HepG2 (cell line): ENCODE measurements around the gene USP5. TPM values are rescaled to one million over a fixed set of nuclear protein-coding genes. Genes with fewer than 3 reads are reported as not detected.

Experiments used
- ATAC-seq: fragments of 200-7000 bp; cut with Tn5 transposase; 3 replicates; pipeline ENCODE4 v1.9.1; 2020; ENCODE audit warnings: mild to moderate bottlenecking, moderate library complexity
- BruUV-seq: library from RNA; stranded (reverse); fragments of 400-500 nt; replicated peaks from 2 replicates; lab custom pipeline; 2021; lab: Mats Ljungman, UMichigan
- CTCF ChIA-PET: fragments of 300-600 bp; formaldehyde crosslinking; extraction: SDS; loops from one replicate; lab custom pipeline; 2021; ENCODE audit warnings: low total read pairs, inconsistent platforms, low intra/inter-chr PET ratio; lab: Yijun Ruan, JAX
- POLR2A ChIA-PET: fragments of 350-600 bp; sonication (Branson Sonifier 250); formaldehyde crosslinking; loops from one replicate; lab custom pipeline; 2020; ENCODE audit warnings: antibody characterized with exemption, inconsistent platforms; lab: Yijun Ruan, JAX
- DNase-seq: peaks from one replicate; pipeline ENCODE4 v3.0.0-alpha.2; 2015; ENCODE audit warnings: low spot score
- FAIRE-seq: peaks from 3 replicates; lab custom pipeline; 2011; peaks lifted over from hg19 to GRCh38; lab: Jason Lieb, UNC
- H2AFZ ChIP-seq: one replicate; pipeline ENCODE4 v1.6.1; 2011; ENCODE audit warnings: low read length, inconsistent platforms
- H3K27ac ChIP-seq: fragments of 300-600 bp; 3 replicates; pipeline ENCODE4 v1.8.0; 2011; ENCODE audit warnings: mixed run types, mild to moderate bottlenecking, mixed read lengths, low read length, inconsistent platforms; ENCODE audit not compliant: insufficient read depth; ENCODE audit errors: extremely low read length
- H3K27me3 ChIP-seq, 2 experiments: fragments of 200-600 bp in 1 of 2; 2 replicates in 1 of 2; 3 replicates in 1 of 2; pipeline versions ENCODE4 v1.6.0 to v1.8.0; 2011; ENCODE audit warnings: low read length in 2 of 2, mild to moderate bottlenecking in 2 of 2, moderate library complexity in 2 of 2, inconsistent platforms in 1 of 2; ENCODE audit not compliant: insufficient read depth in 2 of 2, control insufficient read depth in 1 of 2
- H3K36me3 ChIP-seq, 2 experiments: fragments of 200-600 bp in 1 of 2; replicated peaks in 1 of 2; 2 replicates in 1 of 2; 3 replicates in 1 of 2; pipeline versions ENCODE4 v1.5.1 to v1.8.0; 2011; ENCODE audit warnings: low read length in 2 of 2, inconsistent platforms in 1 of 2; ENCODE audit not compliant: insufficient read depth in 2 of 2, control insufficient read depth in 1 of 2
- H3K4me1 ChIP-seq: 2 replicates; pipeline ENCODE4 v1.5.1; 2012; ENCODE audit warnings: low read length, inconsistent platforms; ENCODE audit not compliant: insufficient read depth
- H3K4me2 ChIP-seq: 2 replicates; pipeline ENCODE4 v1.6.0; 2011; ENCODE audit warnings: low read depth, low read length, inconsistent platforms
- H3K4me3 ChIP-seq, 3 experiments: fragments of 200-600 bp in 1 of 3; sonication (generic), shearing (Covaris generic) in 1 of 3; replicated peaks in 1 of 3; 2 replicates each; pipeline ENCODE4 v1.5.1; 2011 to 2016; ENCODE audit warnings: low read length in 3 of 3, inconsistent platforms in 2 of 3, low read depth in 2 of 3, mild to moderate bottlenecking in 2 of 3, control low read depth in 1 of 3, mixed read lengths in 1 of 3; ENCODE audit not compliant: insufficient read depth in 1 of 3
- H3K79me2 ChIP-seq: one replicate; pipeline ENCODE4 v1.6.1; 2011; ENCODE audit warnings: low read length, inconsistent platforms; ENCODE audit not compliant: insufficient read depth
- H3K9ac ChIP-seq: 2 replicates; pipeline ENCODE4 v1.6.0; 2011; ENCODE audit warnings: mild to moderate bottlenecking, low read depth, low read length, inconsistent platforms; ENCODE audit not compliant: insufficient read depth
- H3K9me3 ChIP-seq: 2 replicates; pipeline ENCODE4 v1.5.1; 2012; ENCODE audit warnings: mild to moderate bottlenecking, low read length
- H4K20me1 ChIP-seq: 2 replicates; pipeline ENCODE4 v1.6.0; 2011; ENCODE audit warnings: inconsistent platforms, mild to moderate bottlenecking, low read length, moderate library complexity; ENCODE audit not compliant: insufficient read depth
- AHR ChIP-seq: IDR thresholded peaks from 2 replicates; pipeline ENCODE4 v1.6.1; 2018; ENCODE audit warnings: missing genetic modification reagents, missing compliant biosample characterization
- ELF3 ChIP-seq: IDR thresholded peaks from 2 replicates; pipeline ENCODE4 v1.6.1; 2016; ENCODE audit warnings: missing genetic modification reagents, missing compliant biosample characterization
- GATAD2A ChIP-seq: IDR thresholded peaks from 2 replicates; pipeline ENCODE4 v1.6.1; 2016
- SP5 ChIP-seq: IDR thresholded peaks from 2 replicates; pipeline ENCODE4 v1.6.1; 2016; ENCODE audit warnings: low read depth, borderline replicate concordance
- ZNF709 ChIP-seq: sonication (generic); formaldehyde crosslinking; IDR thresholded peaks from 2 replicates; pipeline ENCODE4 v1.5.0; 2020; ENCODE audit warnings: mild to moderate bottlenecking, missing genetic modification reagents
- WGBS: methylation state at CpG from one replicate; pipeline ENCODE4 v1.1.6; 2017; ENCODE audit warnings: low lambda C conversion rate; 5-methylcytosine and 5-hydroxymethylcytosine counted together
- in situ Hi-C: cut with HindIII; loops from 2 replicates; pipeline ENCODE4 v1.10.0; 2017; ENCODE audit warnings: low pct_unique_long_range_greater_than_20kb; ENCODE audit not compliant: extremely low pct_ligation_motif_present
- intact Hi-C: fragments of 100-400 bp; cut with micrococcal nuclease; formaldehyde crosslinking; loops from one replicate; pipeline ENCODE4 v1.10.0; 2022; ENCODE audit not compliant: unreplicated experiment
- polyA plus RNA-seq, 8 experiments: library from polyadenylated mRNA; depleted of rRNA in 3 of 8; stranded (reverse) in 7 of 8; unstranded in 1 of 8; fragments of >200 nt; fragmentation: Illumina TruSeq in 4 of 8; extraction: Trizol in 4 of 8; gene quantifications; 2 replicates each; pipeline versions ENCODE4 v1.2.1 to v1.2.3, GENCODE V29; 2011 to 2016; ENCODE audit warnings: low read depth in 4 of 8, missing spikeins in 1 of 8, mixed read lengths in 1 of 8; ENCODE audit not compliant: insufficient read depth in 1 of 8
- total RNA-seq, 5 experiments: library from RNA; depleted of rRNA; stranded (reverse); fragments of >200 nt; fragmentation: Illumina TruSeq; extraction: Trizol; gene quantifications; 2 replicates each; pipeline ENCODE4 v1.2.3, GENCODE V29; 2016; ENCODE audit warnings: low read depth in 1 of 5
- TF ChIP-seq, protein P1 (sequence below): sonication (generic); formaldehyde crosslinking; conservative IDR thresholded peaks from 2 replicates; pipeline ENCODE4 v1.5.0; 2020; ENCODE audit warnings: missing genetic modification reagents
- TF ChIP-seq, protein P2 (sequence below): sonication (generic); formaldehyde crosslinking; IDR thresholded peaks from 2 replicates; pipeline ENCODE4 v1.4.0; 2020; ENCODE audit warnings: missing genetic modification reagents
- TF ChIP-seq, protein P3 (sequence below): sonication (generic); formaldehyde crosslinking; IDR thresholded peaks from one replicate; pipeline ENCODE4 v1.5.1; 2020; ENCODE audit warnings: mild to moderate bottlenecking, missing genetic modification reagents; ENCODE audit errors: not compliant biosample characterization
- TF ChIP-seq, protein P4 (sequence below): sonication (generic); formaldehyde crosslinking; IDR thresholded peaks from 2 replicates; pipeline ENCODE4 v1.8.0; 2022; ENCODE audit warnings: mild to moderate bottlenecking, missing genetic modification reagents, moderate library complexity

The USP5 gene
- total and polyA plus RNA-seq, 2 of the 13 experiments (the other 11 are each of a cell fraction or from before 2014, with no cell fraction given) = 39.6 to 56.0 TPM

DNA sequence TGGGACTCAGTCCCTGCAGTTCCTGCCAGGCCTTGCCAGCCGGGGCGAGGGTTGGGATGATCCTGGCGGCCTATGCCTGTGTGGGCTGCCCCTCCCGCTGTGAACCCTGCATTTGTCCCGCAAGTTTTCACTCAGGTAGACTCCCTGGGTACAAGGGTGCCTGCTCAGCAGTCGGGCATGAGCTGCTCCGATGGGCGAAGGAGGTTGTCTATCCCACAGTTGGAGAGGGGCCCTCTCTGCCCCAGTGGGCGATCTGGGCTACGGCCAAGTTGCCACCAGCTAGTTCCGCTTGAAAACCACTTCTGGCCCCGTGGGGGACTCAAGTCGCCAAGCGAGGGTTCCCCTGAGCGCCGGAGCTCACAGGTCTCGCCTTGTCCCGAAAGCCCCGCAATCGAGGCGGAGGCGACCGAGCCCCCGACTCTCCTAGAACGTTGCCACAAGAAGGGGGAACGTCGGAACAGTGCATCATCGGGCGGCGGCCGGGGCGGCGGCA, 15.0 kb downstream of the USP5 start:
- no peak for DNase-seq
- Histone ChIP-seq H3K36me3 (peaks cover 18 to 39% of the 10 kb centered on the region in 2 experiments), H3K27ac (no peak overlapping the region), H3K9ac (peak overlapping the region; percentile 69), H4K20me1 (peaks cover 41% of the 10 kb centered on the region), H3K4me1 (peaks cover 43% of the 10 kb centered on the region), H3K9me3 (no peaks in the 10 kb centered on the region), H2AFZ (no peak overlapping the region), H3K27me3 (no peaks in the 10 kb centered on the region; a peak in 1 of 5 replicates), H3K4me3 (peak overlapping the region; percentile 59 to 92 (median 88); a peak in 5 of 6 replicates), H3K4me2 (peak overlapping the region; percentile 98), H3K79me2 (peaks cover 29% of the 10 kb centered on the region)
- ChIA-PET CTCF (no interaction called here), POLR2A (interaction anchor here (0.9 to 6.0 kb wide), 12 partner anchors 10 to 178 kb away, joined by 3 to 132 read pairs (median 6); partner anchors contain the start of genes C12orf57, CDCA3, MLF2 and RNU7-1)
- intact Hi-C loops (no loop called here), in situ Hi-C loops (no loop called here)
- ATAC-seq = peak; percentile 10
- no peak for FAIRE-seq
- WGBS = no CpG with 5 or more reads among the region's 33 CpGs
- BruUV-seq = no TSS peak
- TF ChIP-seq, protein P1, sequence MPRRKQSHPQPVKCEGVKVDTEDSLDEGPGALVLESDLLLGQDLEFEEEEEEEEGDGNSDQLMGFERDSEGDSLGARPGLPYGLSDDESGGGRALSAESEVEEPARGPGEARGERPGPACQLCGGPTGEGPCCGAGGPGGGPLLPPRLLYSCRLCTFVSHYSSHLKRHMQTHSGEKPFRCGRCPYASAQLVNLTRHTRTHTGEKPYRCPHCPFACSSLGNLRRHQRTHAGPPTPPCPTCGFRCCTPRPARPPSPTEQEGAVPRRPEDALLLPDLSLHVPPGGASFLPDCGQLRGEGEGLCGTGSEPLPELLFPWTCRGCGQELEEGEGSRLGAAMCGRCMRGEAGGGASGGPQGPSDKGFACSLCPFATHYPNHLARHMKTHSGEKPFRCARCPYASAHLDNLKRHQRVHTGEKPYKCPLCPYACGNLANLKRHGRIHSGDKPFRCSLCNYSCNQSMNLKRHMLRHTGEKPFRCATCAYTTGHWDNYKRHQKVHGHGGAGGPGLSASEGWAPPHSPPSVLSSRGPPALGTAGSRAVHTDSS (CRISPR knock-in tag) = 0 out of 2 replicates have a peak, but pooled peaks have one; percentile 22
- TF ChIP-seq, protein P2, sequence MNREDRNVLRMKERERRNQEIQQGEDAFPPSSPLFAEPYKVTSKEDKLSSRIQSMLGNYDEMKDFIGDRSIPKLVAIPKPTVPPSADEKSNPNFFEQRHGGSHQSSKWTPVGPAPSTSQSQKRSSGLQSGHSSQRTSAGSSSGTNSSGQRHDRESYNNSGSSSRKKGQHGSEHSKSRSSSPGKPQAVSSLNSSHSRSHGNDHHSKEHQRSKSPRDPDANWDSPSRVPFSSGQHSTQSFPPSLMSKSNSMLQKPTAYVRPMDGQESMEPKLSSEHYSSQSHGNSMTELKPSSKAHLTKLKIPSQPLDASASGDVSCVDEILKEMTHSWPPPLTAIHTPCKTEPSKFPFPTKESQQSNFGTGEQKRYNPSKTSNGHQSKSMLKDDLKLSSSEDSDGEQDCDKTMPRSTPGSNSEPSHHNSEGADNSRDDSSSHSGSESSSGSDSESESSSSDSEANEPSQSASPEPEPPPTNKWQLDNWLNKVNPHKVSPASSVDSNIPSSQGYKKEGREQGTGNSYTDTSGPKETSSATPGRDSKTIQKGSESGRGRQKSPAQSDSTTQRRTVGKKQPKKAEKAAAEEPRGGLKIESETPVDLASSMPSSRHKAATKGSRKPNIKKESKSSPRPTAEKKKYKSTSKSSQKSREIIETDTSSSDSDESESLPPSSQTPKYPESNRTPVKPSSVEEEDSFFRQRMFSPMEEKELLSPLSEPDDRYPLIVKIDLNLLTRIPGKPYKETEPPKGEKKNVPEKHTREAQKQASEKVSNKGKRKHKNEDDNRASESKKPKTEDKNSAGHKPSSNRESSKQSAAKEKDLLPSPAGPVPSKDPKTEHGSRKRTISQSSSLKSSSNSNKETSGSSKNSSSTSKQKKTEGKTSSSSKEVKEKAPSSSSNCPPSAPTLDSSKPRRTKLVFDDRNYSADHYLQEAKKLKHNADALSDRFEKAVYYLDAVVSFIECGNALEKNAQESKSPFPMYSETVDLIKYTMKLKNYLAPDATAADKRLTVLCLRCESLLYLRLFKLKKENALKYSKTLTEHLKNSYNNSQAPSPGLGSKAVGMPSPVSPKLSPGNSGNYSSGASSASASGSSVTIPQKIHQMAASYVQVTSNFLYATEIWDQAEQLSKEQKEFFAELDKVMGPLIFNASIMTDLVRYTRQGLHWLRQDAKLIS (CRISPR knock-in tag) = 0 out of 2 replicates have a peak, but pooled peaks have one; percentile 12
- TF ChIP-seq, protein P3, sequence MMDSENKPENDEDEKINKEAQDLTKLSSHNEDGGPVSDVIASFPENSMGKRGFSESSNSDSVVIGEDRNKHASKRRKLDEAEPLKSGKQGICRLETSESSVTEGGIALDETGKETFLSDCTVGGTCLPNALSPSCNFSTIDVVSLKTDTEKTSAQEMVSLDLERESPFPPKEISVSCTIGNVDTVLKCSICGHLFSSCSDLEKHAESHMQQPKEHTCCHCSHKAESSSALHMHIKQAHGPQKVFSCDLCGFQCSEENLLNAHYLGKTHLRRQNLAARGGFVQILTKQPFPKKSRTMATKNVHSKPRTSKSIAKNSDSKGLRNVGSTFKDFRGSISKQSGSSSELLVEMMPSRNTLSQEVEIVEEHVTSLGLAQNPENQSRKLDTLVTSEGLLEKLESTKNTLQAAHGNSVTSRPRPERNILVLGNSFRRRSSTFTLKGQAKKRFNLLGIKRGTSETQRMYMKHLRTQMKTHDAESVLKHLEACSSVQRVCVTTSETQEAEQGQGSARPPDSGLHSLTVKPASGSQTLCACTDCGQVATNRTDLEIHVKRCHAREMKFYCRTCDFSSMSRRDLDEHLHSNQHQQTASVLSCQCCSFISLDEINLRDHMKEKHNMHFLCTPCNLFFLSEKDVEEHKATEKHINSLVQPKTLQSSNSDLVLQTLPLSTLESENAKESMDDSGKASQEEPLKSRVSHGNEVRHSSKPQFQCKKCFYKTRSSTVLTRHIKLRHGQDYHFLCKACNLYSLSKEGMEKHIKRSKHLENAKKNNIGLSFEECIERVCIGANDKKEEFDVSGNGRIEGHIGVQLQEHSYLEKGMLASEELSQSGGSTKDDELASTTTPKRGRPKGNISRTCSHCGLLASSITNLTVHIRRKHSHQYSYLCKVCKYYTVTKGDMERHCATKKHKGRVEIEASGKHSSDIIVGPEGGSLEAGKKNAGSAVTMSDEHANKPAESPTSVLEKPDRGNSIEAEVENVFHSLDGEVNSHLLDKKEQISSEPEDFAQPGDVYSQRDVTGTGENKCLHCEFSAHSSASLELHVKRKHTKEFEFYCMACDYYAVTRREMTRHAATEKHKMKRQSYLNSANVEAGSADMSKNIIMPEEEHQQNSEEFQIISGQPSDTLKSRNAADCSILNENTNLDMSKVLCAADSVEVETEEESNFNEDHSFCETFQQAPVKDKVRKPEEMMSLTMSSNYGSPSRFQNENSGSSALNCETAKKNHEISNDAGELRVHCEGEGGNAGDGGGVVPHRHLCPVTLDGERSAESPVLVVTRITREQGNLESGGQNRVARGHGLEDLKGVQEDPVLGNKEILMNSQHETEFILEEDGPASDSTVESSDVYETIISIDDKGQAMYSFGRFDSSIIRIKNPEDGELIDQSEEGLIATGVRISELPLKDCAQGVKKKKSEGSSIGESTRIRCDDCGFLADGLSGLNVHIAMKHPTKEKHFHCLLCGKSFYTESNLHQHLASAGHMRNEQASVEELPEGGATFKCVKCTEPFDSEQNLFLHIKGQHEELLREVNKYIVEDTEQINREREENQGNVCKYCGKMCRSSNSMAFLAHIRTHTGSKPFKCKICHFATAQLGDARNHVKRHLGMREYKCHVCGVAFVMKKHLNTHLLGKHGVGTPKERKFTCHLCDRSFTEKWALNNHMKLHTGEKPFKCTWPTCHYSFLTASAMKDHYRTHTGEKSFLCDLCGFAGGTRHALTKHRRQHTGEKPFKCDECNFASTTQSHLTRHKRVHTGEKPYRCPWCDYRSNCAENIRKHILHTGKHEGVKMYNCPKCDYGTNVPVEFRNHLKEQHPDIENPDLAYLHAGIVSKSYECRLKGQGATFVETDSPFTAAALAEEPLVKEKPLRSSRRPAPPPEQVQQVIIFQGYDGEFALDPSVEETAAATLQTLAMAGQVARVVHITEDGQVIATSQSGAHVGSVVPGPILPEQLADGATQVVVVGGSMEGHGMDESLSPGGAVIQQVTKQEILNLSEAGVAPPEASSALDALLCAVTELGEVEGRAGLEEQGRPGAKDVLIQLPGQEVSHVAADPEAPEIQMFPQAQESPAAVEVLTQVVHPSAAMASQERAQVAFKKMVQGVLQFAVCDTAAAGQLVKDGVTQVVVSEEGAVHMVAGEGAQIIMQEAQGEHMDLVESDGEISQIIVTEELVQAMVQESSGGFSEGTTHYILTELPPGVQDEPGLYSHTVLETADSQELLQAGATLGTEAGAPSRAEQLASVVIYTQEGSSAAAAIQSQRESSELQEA (CRISPR knock-in tag) = peak; percentile 9
- TF ChIP-seq AHR (CRISPR knock-in tag) = 0 out of 2 replicates have a peak, but pooled peaks have one; percentile 4
- TF ChIP-seq ELF3 = 0 out of 2 replicates have a peak, but pooled peaks have one; percentile 4
- TF ChIP-seq SP5 (CRISPR knock-in tag) = no peak
- peak; percentile 4; the same call in 1 of the 2 replicates for TF ChIP-seq ZNF709 (CRISPR knock-in tag)
- TF ChIP-seq, protein P4, sequence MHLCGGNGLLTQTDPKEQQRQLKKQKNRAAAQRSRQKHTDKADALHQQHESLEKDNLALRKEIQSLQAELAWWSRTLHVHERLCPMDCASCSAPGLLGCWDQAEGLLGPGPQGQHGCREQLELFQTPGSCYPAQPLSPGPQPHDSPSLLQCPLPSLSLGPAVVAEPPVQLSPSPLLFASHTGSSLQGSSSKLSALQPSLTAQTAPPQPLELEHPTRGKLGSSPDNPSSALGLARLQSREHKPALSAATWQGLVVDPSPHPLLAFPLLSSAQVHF (CRISPR knock-in tag) = 0 out of 2 replicates have a peak, but pooled peaks have one; percentile 15
- peak; percentile 8 for TF ChIP-seq GATAD2A (CRISPR knock-in tag)
